ENCODE data around the gene MRPL16.

Gene MRPL16

GRCh38 chr11:59773083-59773440 lies 37.5 kb downstream of the MRPL16 start:
- TF ChIP-seq REST (IDR thresholded peaks at IDR 0.05; ENCODE audit: insufficient replicate concordance, low read depth) (no peak), CTCF (IDR thresholded peaks at IDR 0.05; ENCODE audit: insufficient read depth, low read length) (no peak), GABPA (IDR thresholded peaks at IDR 0.05; ENCODE audit: low read depth) (no peak), SPI1 (IDR thresholded peaks at IDR 0.05; ENCODE audit: borderline replicate concordance, low read depth) (no peak), POLR2AphosphoS5 (IDR thresholded peaks at IDR 0.05; ENCODE audit: low read depth) (no peak)
- Histone ChIP-seq H3K27me3 (ENCODE audit: insufficient read depth, poor library complexity, severe bottlenecking) (no peaks in the 10 kb centered on the region), H3K27ac (replicated peaks) (peak overlapping the region; percentile 98), H3K4me3 (replicated peaks; ENCODE audit: insufficient read depth, low read length) (no peak overlapping the region)
- DNase-seq (ENCODE audit: low read depth in 1 of 2, low spot score in 1 of 2) = peak in 1 of 2 experiments; percentile 18

GRCh38 chr11:59771605-59772004 lies 39.0 kb downstream of the MRPL16 start:
- DNase-seq (ENCODE audit: low read depth in 1 of 2, low spot score in 1 of 2) = peak; percentile 50 to 58
- TF ChIP-seq GABPA (IDR thresholded peaks at IDR 0.05; ENCODE audit: low read depth) (no peak), REST (IDR thresholded peaks at IDR 0.05; ENCODE audit: insufficient replicate concordance, low read depth) (no peak), CTCF (IDR thresholded peaks at IDR 0.05; ENCODE audit: insufficient read depth, low read length) (no peak), POLR2AphosphoS5 (IDR thresholded peaks at IDR 0.05; ENCODE audit: low read depth) (no peak), SPI1 (IDR thresholded peaks at IDR 0.05; ENCODE audit: borderline replicate concordance, low read depth) (no peak)
- Histone ChIP-seq H3K27ac (replicated peaks) (peak overlapping the region; percentile 98), H3K27me3 (ENCODE audit: insufficient read depth, poor library complexity, severe bottlenecking) (no peaks in the 10 kb centered on the region), H3K4me3 (replicated peaks; ENCODE audit: insufficient read depth, low read length) (no peak overlapping the region)

- Histone ChIP-seq H3K27ac (replicated peaks) (peak overlapping the region; percentile 28), H3K27me3 (ENCODE audit: insufficient read depth, poor library complexity, severe bottlenecking) (no peaks in the 10 kb centered on the region), H3K4me3 (replicated peaks; ENCODE audit: insufficient read depth, low read length) (no peak overlapping the region)
- TF ChIP-seq REST (IDR thresholded peaks at IDR 0.05; ENCODE audit: insufficient replicate concordance, low read depth) (no peak), GABPA (IDR thresholded peaks at IDR 0.05; ENCODE audit: low read depth) (no peak), CTCF (IDR thresholded peaks at IDR 0.05; ENCODE audit: insufficient read depth, low read length) (no peak), POLR2AphosphoS5 (IDR thresholded peaks at IDR 0.05; ENCODE audit: low read depth) (no peak), SPI1 (IDR thresholded peaks at IDR 0.05; ENCODE audit: borderline replicate concordance, low read depth) (no peak)
- DNase-seq (ENCODE audit: low read depth in 1 of 2, low spot score in 1 of 2) = no peak
Measured at GRCh38 chr11:59770869-59771268, 39.7 kb downstream of the MRPL16 start.

Data from HL-60 (cell line).